Chondrocyte (in vitro differentiated cells): ENCODE data around the gene ANKRD50. TPM values are rescaled to one million over a fixed set of nuclear protein-coding genes. Genes with fewer than 3 reads are reported as not detected.

ENCODE experiments used
- DNase-seq: peaks from one replicate; pipeline ENCODE4 v3.0.0; 2021; ENCODE audit warnings: mixed read lengths, low spot score
- H3K27ac Mint-ChIP-seq: one replicate; pipeline ENCODE4 v1.8.0; 2021; ENCODE audit warnings: mild to moderate bottlenecking, moderate library complexity, mixed read lengths; ENCODE audit not compliant: unreplicated experiment
- H3K27me3 Mint-ChIP-seq: 2 replicates; pipeline ENCODE4 v1.8.0; 2021; ENCODE audit warnings: low read depth, mixed read lengths
- H3K36me3 Mint-ChIP-seq: 2 replicates; pipeline ENCODE4 v1.8.0; 2021; ENCODE audit warnings: low read depth, mixed read lengths
- H3K4me1 Mint-ChIP-seq: 2 replicates; pipeline ENCODE4 v1.8.0; 2021; ENCODE audit warnings: low read depth, mild to moderate bottlenecking, mixed read lengths
- H3K4me3 Mint-ChIP-seq: one replicate; pipeline ENCODE4 v1.8.0; 2021; ENCODE audit warnings: mild to moderate bottlenecking, moderate library complexity, mixed read lengths; ENCODE audit not compliant: unreplicated experiment
- H3K9me3 Mint-ChIP-seq: 2 replicates; pipeline ENCODE4 v1.8.0; 2021; ENCODE audit warnings: low read depth, mixed read lengths
- CTCF ChIP-seq: fragments of 200-600 bp; sonication (generic); IDR thresholded peaks from 2 replicates; pipeline ENCODE4 v1.5.0; 2021; ENCODE audit warnings: antibody characterized with exemption, mild to moderate bottlenecking, moderate library complexity
- total RNA-seq: library from RNA; stranded (reverse); gene quantifications from 3 replicates; pipeline ENCODE4 v1.2.1, GENCODE V29; 2021

The ANKRD50 gene
- total RNA-seq, 1 donor from 2014 or later, result 47.8 TPM

GRCh38 chr4:124722071-124722470 lies 9.5 kb upstream of the ANKRD50 start:
- Mint-ChIP-seq H3K9me3 (no peaks in the 10 kb centered on the region), H3K4me1 (peaks cover 3% of the 10 kb centered on the region), H3K27ac (no peak overlapping the region), H3K27me3 (no peaks in the 10 kb centered on the region), H3K4me3 (no peak overlapping the region), H3K36me3 (no peaks in the 10 kb centered on the region)
- TF ChIP-seq CTCF, result no peak
- no peak for DNase-seq

- H3K36me3 Mint-ChIP-seq, result no peaks in the 10 kb centered on the region
- no peak for TF ChIP-seq CTCF
- H3K4me1 Mint-ChIP-seq, result peaks cover 21% of the 10 kb centered on the region
- no peaks in the 10 kb centered on the region for H3K27me3 Mint-ChIP-seq
- no peak overlapping the region for H3K4me3 Mint-ChIP-seq
- no peak overlapping the region for H3K27ac Mint-ChIP-seq
- DNase-seq, result no peak
- no peaks in the 10 kb centered on the region for H3K9me3 Mint-ChIP-seq
Measured at GRCh38 chr4:124717101-124717500, 4.6 kb upstream of the ANKRD50 start.

GRCh38 chr4:124713185-124713592 lies 657 bp upstream of the ANKRD50 start:
- TF ChIP-seq CTCF, result peak; percentile 76
- DNase-seq, result peak; percentile 87
- Mint-ChIP-seq H3K9me3 (no peaks in the 10 kb centered on the region), H3K4me1 (peaks cover 36% of the 10 kb centered on the region), H3K27ac (peak overlapping the region; percentile 100), H3K36me3 (no peaks in the 10 kb centered on the region), H3K27me3 (no peaks in the 10 kb centered on the region), H3K4me3 (peak overlapping the region; percentile 91)

DNA sequence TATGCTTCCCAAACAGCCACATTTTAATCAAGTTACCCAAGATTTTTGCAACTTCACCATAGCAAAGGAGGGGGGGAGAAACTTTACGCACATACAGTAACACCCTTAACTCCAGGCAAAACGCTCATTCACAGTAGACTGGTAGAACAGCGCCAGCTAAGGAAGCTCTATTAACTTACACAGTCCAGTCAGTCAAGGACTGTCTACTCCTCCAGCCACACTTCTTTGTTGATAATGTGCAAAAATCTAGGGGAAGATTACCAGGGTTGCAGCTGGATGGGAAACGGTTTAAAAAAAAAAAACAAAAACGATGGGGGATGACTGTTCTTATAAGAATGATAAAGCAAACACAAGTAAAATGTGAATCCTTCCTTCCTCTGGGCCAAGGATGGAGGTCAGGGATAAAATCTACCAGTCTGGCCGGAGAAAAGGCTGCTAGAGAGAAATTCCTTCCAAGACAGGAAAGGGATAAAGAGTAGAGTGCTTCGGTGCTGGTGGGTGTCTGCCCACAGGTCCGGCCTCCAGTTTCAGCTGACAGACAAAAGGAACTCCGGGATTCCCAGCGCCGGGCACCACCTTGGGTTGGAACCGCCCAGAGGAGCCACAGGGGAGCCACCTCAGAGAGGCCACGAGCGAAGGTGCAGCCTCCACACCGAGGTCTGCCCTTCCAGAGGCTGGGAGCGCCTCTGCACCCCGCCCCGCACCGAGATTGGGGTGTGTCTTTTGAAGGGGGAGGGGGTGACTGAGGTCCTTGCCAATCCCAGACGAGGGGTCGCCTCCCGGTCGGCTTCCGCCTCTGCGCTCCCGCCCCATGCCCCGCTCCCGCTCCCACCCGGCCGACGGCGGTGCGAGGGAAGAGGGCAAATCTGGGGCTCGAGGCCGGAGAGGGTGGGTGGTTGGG lies 811 bp downstream of the ANKRD50 start:
- peak; percentile 96 for DNase-seq
- Mint-ChIP-seq H3K27ac (no peak overlapping the region), H3K27me3 (no peaks in the 10 kb centered on the region), H3K4me3 (no peak overlapping the region), H3K9me3 (no peaks in the 10 kb centered on the region), H3K36me3 (peaks cover 5% of the 10 kb centered on the region), H3K4me1 (peaks cover 46% of the 10 kb centered on the region)
- peak; percentile 66 for TF ChIP-seq CTCF

DNA sequence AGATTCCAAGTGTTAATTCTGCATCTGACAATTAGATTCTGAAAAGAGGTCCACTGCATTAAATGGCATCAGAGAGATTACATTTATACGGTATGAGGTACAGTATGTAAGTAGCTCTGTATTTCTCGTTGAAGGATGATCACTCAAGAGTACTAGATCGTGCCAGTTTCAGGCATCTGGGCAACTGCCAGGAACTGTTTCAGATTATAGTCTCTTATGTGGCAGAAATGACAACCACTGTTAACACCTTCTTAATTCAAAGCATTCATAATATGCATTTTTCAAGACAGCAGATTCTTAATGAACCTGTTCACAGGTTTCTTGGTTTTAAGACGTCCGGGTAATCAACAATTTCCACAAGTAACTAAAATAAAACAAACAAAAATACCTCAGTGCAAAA lies 1.6 kb downstream of the ANKRD50 start:
- Mint-ChIP-seq H3K4me3 (no peak overlapping the region), H3K4me1 (peaks cover 47% of the 10 kb centered on the region), H3K9me3 (no peaks in the 10 kb centered on the region), H3K27ac (no peak overlapping the region), H3K27me3 (no peaks in the 10 kb centered on the region), H3K36me3 (peaks cover 6% of the 10 kb centered on the region)
- DNase-seq, result no peak
- no peak for TF ChIP-seq CTCF
